Neural cell (in vitro differentiated cells): ENCODE measurements around the gene PRR5L. TPM values are rescaled to one million over a fixed set of nuclear protein-coding genes. Genes with fewer than 3 reads are reported as not detected.

Experiments used
- H2AFZ ChIP-seq: fragments of 200-600, 300-800 bp; sonication (generic), shearing (Covaris generic); 2 replicates; pipeline ENCODE4 v1.6.0; 2014; ENCODE audit warnings: low read depth, mild to moderate bottlenecking, antibody characterized with exemption, low read length, moderate library complexity
- H3F3A ChIP-seq: fragments of 200-600 bp; shearing (Covaris generic); 2 replicates; pipeline ENCODE4 v1.6.1; 2016; ENCODE audit warnings: mild to moderate bottlenecking, moderate library complexity, mixed read lengths, antibody characterized with exemption, low read length; ENCODE audit not compliant: insufficient read depth, poor library complexity, severe bottlenecking
- H3K27ac ChIP-seq: fragments of 200-600, 300-800 bp; sonication (generic), shearing (Covaris generic); 2 replicates; pipeline ENCODE4 v1.5.1; 2014; ENCODE audit warnings: mild to moderate bottlenecking, low read length, moderate library complexity
- H3K27me3 ChIP-seq: fragments of 300-800, 200-600 bp; sonication (generic), shearing (Covaris generic); 2 replicates; pipeline ENCODE4 v1.6.0; 2014; ENCODE audit warnings: mild to moderate bottlenecking, low read depth, low read length, moderate library complexity; ENCODE audit not compliant: insufficient read depth
- H3K36me3 ChIP-seq: fragments of 300-800, 200-600 bp; sonication (generic), shearing (Covaris generic); 2 replicates; pipeline ENCODE4 v1.5.1; 2014; ENCODE audit warnings: mild to moderate bottlenecking, antibody characterized with exemption, low read length, moderate library complexity; ENCODE audit not compliant: insufficient read depth
- H3K4me2 ChIP-seq: fragments of 300-800, 200-600 bp; sonication (generic), shearing (Covaris generic); 2 replicates; pipeline ENCODE4 v1.6.0; 2014; ENCODE audit warnings: mild to moderate bottlenecking, low read length
- H3K4me3 ChIP-seq: fragments of 300-800, 200-600 bp; sonication (generic), shearing (Covaris generic); 2 replicates; pipeline ENCODE4 v1.5.1; 2014; ENCODE audit warnings: mild to moderate bottlenecking, low read length, moderate library complexity
- H3K79me2 ChIP-seq: fragments of 200-600 bp; shearing (Covaris generic); replicated peaks from 2 replicates; pipeline ENCODE4 v1.6.0; 2014; ENCODE audit warnings: mild to moderate bottlenecking, low read length, moderate library complexity; ENCODE audit not compliant: insufficient read depth
- H3K9ac ChIP-seq: fragments of 300-800, 200-600 bp; sonication (generic), shearing (Covaris generic); 2 replicates; pipeline ENCODE4 v1.6.1; 2016; ENCODE audit warnings: mild to moderate bottlenecking, low read length, mixed read lengths
- H3K9me2 ChIP-seq: fragments of 200-600 bp; shearing (Covaris generic); 2 replicates; pipeline ENCODE4 v1.6.1; 2016; ENCODE audit warnings: mild to moderate bottlenecking, low read length, mixed read lengths; ENCODE audit not compliant: insufficient read depth
- H3K9me3 ChIP-seq: fragments of 200-600, 300-800 bp; sonication (generic), shearing (Covaris generic); 2 replicates; pipeline ENCODE4 v1.6.1; 2016; ENCODE audit warnings: mild to moderate bottlenecking, mixed run types, low read length, moderate library complexity, mixed read lengths
- H4K20me1 ChIP-seq: fragments of 200-600 bp; shearing (Covaris generic); 2 replicates; pipeline ENCODE4 v1.6.1; 2016; ENCODE audit warnings: mild to moderate bottlenecking, mixed run types; ENCODE audit not compliant: insufficient read depth
- EP300 ChIP-seq: fragments of 450-650 bp; conservative IDR thresholded peaks from 2 replicates; pipeline ENCODE4 v1.6.1; 2014; ENCODE audit warnings: antibody characterized with exemption, mild to moderate bottlenecking, moderate library complexity; ENCODE audit not compliant: poor library complexity, severe bottlenecking
- EZH2 ChIP-seq: fragments of 200-600, 300-800 bp; shearing (Covaris generic), sonication (generic); IDR thresholded peaks from 2 replicates; pipeline ENCODE4 v1.6.1; 2014; ENCODE audit warnings: antibody characterized with exemption, low read length, borderline replicate concordance, mild to moderate bottlenecking; ENCODE audit not compliant: insufficient read depth, poor library complexity, severe bottlenecking
- MXI1 ChIP-seq: fragments of 450-650 bp; conservative IDR thresholded peaks from 2 replicates; pipeline ENCODE4 v1.6.1; 2014; ENCODE audit warnings: antibody characterized with exemption, mild to moderate bottlenecking; ENCODE audit not compliant: poor library complexity, severe bottlenecking
- POLR2AphosphoS5 ChIP-seq: IDR thresholded peaks from 2 replicates; pipeline ENCODE4 v1.6.1; 2012
- RAD21 ChIP-seq: fragments of 450-650 bp; conservative IDR thresholded peaks from 2 replicates; pipeline ENCODE4 v1.6.1; 2014; ENCODE audit warnings: antibody characterized with exemption, mild to moderate bottlenecking, moderate library complexity
- SMC3 ChIP-seq: fragments of 450-650 bp; conservative IDR thresholded peaks from 2 replicates; pipeline ENCODE4 v1.6.1; 2014; ENCODE audit warnings: antibody characterized with exemption, mild to moderate bottlenecking, moderate library complexity; ENCODE audit not compliant: poor library complexity
- TAF1 ChIP-seq: IDR thresholded peaks from 2 replicates; pipeline ENCODE4 v1.6.1; 2012; ENCODE audit warnings: low read depth
- polyA plus RNA-seq: library from polyadenylated mRNA; depleted of rRNA; stranded (reverse); fragments of >200 nt; gene quantifications from 2 replicates; pipeline ENCODE4 v1.2.3, GENCODE V29; 2014
- TF ChIP-seq, protein P1 (sequence below): IDR thresholded peaks from 2 replicates; pipeline ENCODE4 v1.6.1; 2012; ENCODE audit warnings: borderline replicate concordance
- TF ChIP-seq, protein P2 (sequence below): fragments of 450-650 bp; IDR thresholded peaks from 2 replicates; pipeline ENCODE4 v1.5.1; 2014; ENCODE audit warnings: antibody characterized with exemption, mild to moderate bottlenecking, moderate library complexity; ENCODE audit not compliant: poor library complexity, severe bottlenecking

The PRR5L gene
- polyA plus RNA-seq, 1 donor from 2014 or later = 0.22 TPM

DNA sequence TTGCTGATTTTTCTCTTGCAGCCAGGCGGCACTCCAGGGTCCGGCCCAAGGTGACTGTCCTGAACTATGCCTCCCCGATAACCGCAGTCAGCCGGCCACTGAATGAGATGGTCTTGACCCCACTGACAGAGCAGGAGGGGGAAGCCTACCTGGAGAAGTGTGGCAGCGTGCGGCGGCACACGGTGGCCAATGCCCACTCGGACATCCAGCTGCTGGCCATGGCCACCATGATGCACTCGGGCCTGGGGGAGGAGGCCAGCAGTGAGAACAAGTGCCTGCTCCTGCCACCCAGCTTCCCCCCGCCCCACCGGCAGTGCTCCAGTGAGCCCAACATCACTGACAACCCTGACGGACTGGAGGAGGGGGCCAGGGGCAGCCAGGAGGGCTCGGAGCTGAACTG lies 166.2 kb downstream of the PRR5L start:
- Histone ChIP-seq H3K9me3 (no peaks in the 10 kb centered on the region), H3K27me3 (no peaks in the 10 kb centered on the region), H3K9ac (no peak overlapping the region), H3K4me2 (no peak overlapping the region), H3K79me2 (no peaks in the 10 kb centered on the region), H3K4me3 (no peak overlapping the region), H2AFZ (no peak overlapping the region), H4K20me1 (no peaks in the 10 kb centered on the region), H3K27ac (no peak overlapping the region), H3K9me2 (no peaks in the 10 kb centered on the region), H3F3A (no peaks in the 10 kb centered on the region), H3K36me3 (no peaks in the 10 kb centered on the region)
- no peak for TF ChIP-seq POLR2AphosphoS5
- no peak for TF ChIP-seq EP300
- no peak for TF ChIP-seq TAF1
- no peak for TF ChIP-seq MXI1
- no peak for TF ChIP-seq SMC3
- TF ChIP-seq, protein P1, sequence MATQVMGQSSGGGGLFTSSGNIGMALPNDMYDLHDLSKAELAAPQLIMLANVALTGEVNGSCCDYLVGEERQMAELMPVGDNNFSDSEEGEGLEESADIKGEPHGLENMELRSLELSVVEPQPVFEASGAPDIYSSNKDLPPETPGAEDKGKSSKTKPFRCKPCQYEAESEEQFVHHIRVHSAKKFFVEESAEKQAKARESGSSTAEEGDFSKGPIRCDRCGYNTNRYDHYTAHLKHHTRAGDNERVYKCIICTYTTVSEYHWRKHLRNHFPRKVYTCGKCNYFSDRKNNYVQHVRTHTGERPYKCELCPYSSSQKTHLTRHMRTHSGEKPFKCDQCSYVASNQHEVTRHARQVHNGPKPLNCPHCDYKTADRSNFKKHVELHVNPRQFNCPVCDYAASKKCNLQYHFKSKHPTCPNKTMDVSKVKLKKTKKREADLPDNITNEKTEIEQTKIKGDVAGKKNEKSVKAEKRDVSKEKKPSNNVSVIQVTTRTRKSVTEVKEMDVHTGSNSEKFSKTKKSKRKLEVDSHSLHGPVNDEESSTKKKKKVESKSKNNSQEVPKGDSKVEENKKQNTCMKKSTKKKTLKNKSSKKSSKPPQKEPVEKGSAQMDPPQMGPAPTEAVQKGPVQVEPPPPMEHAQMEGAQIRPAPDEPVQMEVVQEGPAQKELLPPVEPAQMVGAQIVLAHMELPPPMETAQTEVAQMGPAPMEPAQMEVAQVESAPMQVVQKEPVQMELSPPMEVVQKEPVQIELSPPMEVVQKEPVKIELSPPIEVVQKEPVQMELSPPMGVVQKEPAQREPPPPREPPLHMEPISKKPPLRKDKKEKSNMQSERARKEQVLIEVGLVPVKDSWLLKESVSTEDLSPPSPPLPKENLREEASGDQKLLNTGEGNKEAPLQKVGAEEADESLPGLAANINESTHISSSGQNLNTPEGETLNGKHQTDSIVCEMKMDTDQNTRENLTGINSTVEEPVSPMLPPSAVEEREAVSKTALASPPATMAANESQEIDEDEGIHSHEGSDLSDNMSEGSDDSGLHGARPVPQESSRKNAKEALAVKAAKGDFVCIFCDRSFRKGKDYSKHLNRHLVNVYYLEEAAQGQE = no peak
- no peak for TF ChIP-seq EZH2
- TF ChIP-seq, protein P2, sequence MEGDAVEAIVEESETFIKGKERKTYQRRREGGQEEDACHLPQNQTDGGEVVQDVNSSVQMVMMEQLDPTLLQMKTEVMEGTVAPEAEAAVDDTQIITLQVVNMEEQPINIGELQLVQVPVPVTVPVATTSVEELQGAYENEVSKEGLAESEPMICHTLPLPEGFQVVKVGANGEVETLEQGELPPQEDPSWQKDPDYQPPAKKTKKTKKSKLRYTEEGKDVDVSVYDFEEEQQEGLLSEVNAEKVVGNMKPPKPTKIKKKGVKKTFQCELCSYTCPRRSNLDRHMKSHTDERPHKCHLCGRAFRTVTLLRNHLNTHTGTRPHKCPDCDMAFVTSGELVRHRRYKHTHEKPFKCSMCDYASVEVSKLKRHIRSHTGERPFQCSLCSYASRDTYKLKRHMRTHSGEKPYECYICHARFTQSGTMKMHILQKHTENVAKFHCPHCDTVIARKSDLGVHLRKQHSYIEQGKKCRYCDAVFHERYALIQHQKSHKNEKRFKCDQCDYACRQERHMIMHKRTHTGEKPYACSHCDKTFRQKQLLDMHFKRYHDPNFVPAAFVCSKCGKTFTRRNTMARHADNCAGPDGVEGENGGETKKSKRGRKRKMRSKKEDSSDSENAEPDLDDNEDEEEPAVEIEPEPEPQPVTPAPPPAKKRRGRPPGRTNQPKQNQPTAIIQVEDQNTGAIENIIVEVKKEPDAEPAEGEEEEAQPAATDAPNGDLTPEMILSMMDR = no peak
- no peak for TF ChIP-seq RAD21

DNA sequence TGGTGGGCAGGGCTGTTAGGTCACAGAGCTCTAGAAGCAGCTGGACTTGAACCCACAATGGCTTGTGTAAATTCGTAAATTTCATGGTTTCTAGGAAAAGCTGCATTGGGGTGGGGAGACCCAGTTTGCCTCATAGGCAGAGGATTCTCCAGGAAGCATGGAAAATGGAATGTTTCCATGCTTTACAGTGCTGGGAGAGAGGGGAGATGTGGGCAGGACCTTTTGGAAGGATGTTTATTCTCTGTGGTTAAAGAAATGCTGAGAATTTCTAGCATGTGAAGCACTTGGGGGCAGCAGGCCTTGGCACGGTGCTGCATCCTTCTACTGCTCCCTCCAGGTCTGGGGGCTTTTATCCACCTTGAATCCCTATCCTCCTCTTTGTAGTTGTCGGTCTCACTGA lies 167.7 kb downstream of the PRR5L start:
- TF ChIP-seq EZH2 (no peak), MXI1 (no peak), TAF1 (no peak), SMC3 (no peak), EP300 (no peak), RAD21 (no peak), POLR2AphosphoS5 (no peak)
- TF ChIP-seq, protein P2 = no peak
- TF ChIP-seq, protein P1 = no peak
- Histone ChIP-seq H3K9me2 (no peaks in the 10 kb centered on the region), H4K20me1 (no peaks in the 10 kb centered on the region), H3K79me2 (no peaks in the 10 kb centered on the region), H3K27me3 (no peaks in the 10 kb centered on the region), H3K9me3 (no peaks in the 10 kb centered on the region), H3F3A (no peaks in the 10 kb centered on the region), H2AFZ (no peak overlapping the region), H3K9ac (no peak overlapping the region), H3K4me2 (no peak overlapping the region), H3K36me3 (no peaks in the 10 kb centered on the region), H3K4me3 (no peak overlapping the region), H3K27ac (no peak overlapping the region)
